Fibroblast of villous mesenchyme (primary cell): ENCODE results near the gene OS9. TPM values are rescaled to one million over a fixed set of nuclear protein-coding genes. Genes with fewer than 3 reads are reported as not detected.
A peak's percentile ranks its signal among the peaks of the same experiment; 100 is the strongest.

ENCODE experiments used
- DNase-seq: peaks from one replicate; pipeline ENCODE4 v3.0.0-alpha.2; 2010; ENCODE audit warnings: low read depth
- H3K4me3 ChIP-seq: 2 replicates; pipeline ENCODE4 v1.5.1; 2011; ENCODE audit warnings: low read depth, mild to moderate bottlenecking, low read length
- total RNA-seq: library from RNA; depleted of rRNA; stranded (reverse); fragments of >200 nt; gene quantifications from 2 replicates; pipeline ENCODE4 v1.2.3, GENCODE V29; 2012
- TF ChIP-seq, protein P1 (sequence below): IDR thresholded peaks from 2 replicates; pipeline ENCODE4 v1.5.1; 2012; ENCODE audit warnings: low read depth, mild to moderate bottlenecking, low read length; ENCODE audit not compliant: insufficient read depth

Gene OS9
- total RNA-seq, 1 donor = 98.0 TPM

DNA sequence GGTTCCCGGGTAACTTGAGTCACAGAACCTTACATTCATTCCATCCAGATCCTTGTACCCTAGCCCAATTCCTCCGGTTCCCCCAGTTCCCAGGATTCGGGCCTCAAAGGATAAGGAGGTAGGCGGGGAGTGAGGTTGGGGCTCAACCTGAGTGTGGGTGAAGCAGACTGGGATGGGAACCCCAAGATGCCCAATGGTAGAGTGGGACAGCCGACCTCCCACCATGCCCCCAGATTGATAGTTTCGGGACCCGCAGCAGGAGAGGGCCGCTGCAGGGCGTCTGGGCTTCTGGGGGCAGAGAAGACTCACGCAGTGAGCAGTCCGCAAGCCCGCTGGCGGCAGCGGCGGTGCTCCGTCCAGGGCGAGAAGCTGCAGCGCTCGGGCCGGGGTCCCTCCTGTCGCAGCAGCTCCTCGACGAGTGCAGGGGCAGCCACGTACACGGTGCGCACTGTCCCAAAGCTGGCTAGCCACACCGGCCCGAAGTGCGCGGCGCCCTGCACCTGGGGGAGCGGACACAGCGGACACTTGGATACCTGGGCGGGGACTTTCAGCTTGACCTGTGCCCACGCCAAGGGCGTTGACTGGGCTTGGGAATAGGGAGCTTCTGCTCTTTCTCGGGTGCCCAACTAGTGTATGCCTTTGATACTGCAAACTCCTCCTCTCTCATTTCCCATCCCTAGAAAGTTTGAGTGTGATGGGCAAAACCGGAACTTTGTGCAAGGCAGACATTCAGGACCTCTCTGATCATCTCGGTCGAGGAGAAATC is 71.9 kb downstream of the OS9 start:
- peak overlapping the region; percentile 49 for H3K4me3 ChIP-seq
- DNase-seq = no peak
- TF ChIP-seq, protein P1, sequence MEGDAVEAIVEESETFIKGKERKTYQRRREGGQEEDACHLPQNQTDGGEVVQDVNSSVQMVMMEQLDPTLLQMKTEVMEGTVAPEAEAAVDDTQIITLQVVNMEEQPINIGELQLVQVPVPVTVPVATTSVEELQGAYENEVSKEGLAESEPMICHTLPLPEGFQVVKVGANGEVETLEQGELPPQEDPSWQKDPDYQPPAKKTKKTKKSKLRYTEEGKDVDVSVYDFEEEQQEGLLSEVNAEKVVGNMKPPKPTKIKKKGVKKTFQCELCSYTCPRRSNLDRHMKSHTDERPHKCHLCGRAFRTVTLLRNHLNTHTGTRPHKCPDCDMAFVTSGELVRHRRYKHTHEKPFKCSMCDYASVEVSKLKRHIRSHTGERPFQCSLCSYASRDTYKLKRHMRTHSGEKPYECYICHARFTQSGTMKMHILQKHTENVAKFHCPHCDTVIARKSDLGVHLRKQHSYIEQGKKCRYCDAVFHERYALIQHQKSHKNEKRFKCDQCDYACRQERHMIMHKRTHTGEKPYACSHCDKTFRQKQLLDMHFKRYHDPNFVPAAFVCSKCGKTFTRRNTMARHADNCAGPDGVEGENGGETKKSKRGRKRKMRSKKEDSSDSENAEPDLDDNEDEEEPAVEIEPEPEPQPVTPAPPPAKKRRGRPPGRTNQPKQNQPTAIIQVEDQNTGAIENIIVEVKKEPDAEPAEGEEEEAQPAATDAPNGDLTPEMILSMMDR = no peak

DNA sequence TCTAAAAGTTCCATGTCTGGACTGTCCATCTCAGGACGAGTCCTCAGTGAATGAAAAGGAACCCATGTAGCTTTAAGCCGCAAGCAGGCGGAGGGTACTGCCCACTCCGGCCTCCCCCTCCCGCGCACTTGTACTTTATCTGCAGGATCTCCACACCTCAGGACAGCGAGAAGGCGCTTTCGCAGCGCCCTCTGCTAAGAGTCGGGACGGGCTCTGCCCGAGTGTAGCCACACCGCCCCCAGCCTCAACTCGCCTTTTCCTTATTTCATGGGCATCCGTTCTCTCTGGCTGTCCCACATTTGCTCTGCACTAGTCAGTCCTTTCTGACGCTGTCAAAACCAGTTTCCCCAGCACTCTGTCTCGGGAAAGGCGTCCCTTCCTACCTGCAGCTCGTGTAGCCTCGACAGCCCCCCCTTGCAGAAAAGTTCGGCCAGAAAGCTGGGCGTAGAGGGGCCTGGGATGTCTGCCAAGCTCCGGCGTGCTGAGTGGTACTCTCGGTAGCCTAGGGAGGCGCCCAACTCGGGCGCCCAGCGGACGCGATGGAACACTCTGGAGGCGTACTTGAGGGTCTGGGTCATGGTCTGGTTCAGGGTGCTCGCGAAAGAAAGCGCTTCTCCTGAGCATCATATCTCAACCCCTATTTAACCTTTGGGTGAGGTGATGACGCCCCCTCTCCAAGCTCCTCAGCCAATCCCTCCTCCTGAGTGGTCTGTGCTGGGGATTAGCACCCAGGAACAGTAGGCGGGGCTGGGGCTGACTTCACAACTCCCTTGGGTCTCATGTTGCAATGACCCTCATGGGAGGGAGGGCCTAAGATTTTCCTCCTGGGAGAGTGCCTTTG is 72.8 kb downstream of the OS9 start, which contains the start of gene CYP27B1:
Gene CYP27B1 (minus strand): TSS at position 615 of the 841 bp plus-strand sequence. CDS start 37 bp downstream, at position 578.
- TF ChIP-seq, protein P1 = no peak
- peak within 1 kb of the TSS; percentile 49 for H3K4me3 ChIP-seq
- peak; percentile 79 for DNase-seq

DNA sequence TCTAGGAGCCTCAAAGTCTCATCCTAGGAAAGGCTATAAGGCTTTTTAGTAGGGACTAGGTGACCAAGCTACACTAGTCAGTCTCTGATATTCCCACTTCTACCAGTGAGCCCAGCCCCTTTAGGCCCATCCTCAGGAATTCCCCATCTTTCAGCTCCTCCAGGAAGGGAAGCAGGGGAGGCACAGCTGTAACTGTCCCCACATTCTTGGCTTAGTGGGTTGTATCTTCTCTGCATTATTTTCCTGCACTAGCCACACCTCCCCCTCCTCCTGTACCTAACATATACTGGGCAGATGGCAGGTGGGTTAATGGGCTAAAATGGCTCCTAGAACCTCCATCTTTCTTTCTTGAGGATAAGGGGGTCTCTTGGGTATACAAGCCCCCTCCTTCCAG is 73.4 kb downstream of the OS9 start:
- TF ChIP-seq, protein P1 = no peak
- no peak for DNase-seq
- no peak overlapping the region for H3K4me3 ChIP-seq

DNA sequence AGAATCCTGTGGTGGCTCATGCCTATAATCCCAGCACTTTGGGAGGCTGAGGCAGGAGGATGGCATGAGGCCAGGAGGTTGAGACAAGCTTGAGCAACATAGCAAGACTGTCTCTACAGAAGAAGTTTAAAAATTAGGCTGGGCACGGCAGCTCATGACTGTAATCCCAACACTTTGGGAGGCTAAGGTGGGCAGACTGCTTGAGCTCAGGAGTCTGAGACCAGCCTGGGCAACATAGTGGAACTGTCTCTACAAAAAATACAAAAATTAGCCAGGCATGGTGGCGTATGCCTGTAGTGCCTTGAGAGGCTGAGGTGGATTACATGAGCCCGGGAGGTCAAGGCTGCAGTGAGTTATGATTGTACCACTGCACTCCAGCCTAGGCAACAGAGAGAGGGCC is 73.9 kb downstream of the OS9 start:
- TF ChIP-seq, protein P1 = no peak
- no peak for DNase-seq
- no peak overlapping the region for H3K4me3 ChIP-seq

DNA sequence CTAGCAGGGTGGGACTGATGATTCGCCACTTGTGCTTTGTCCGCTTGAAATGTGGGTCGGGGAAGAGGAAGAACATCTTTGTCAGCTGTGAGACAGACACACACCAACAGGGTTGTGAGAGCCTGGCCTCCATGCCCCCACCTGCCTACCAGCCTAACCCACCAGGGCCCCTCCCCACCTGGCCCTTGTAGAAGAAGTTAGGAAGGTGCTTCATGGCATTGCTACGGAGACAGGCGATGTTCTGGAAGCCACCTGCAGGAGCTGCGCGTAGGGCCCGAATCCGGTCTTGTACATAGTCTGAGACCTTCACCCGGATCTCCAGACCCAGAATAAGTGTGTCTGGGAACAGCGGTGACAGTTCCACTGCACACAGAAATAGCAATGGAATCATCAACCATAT is 75.7 kb downstream of the OS9 start:
- TF ChIP-seq, protein P1 = no peak
- DNase-seq = no peak
- no peak overlapping the region for H3K4me3 ChIP-seq

DNA sequence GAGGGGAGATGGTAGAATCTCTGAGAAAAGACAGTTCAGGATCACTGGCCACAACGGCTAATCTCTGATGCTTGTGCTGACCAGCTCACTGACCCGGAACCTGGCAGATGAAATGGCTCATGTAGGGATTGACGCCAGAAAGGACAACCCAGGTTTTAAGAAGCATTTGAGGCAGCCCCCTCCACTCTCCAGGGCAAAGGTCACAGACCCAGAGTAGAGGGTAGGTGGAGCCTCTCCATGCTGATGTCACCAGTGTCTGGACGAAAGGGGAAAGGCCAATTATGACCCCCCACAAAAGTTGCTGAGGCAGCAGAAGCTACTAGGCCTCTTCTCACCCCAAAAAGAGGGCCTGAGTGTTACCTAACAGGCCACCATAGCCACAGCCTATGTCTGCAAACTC is 76.8 kb downstream of the OS9 start:
- H3K4me3 ChIP-seq = no peak overlapping the region
- no peak for DNase-seq
- TF ChIP-seq, protein P1 = no peak

Other genes starting within 250 kb of the OS9 start
- 1.7 and 4.5 TPM in 2 replicates for gene INHBE, start 238.8 kb upstream of the OS9 start, total RNA-seq
- gene GLI1, start 234.3 kb upstream of the OS9 start, total RNA-seq = 0.86 and 1.9 TPM in 2 replicates
- under 0.01 TPM in 2 replicates for gene ARHGAP9, start 214.3 kb upstream of the OS9 start, total RNA-seq
- 158 and 244 TPM in 2 replicates for gene MARS1, start 206.1 kb upstream of the OS9 start, total RNA-seq
- 18.1 and 56.7 TPM in 2 replicates for gene DDIT3, start 173.6 kb upstream of the OS9 start, total RNA-seq
- gene MBD6, start 171.3 kb upstream of the OS9 start, total RNA-seq = 4.8 and 6.9 TPM in 2 replicates
- 111 and 120 TPM in 2 replicates for gene DCTN2, start 146.9 kb upstream of the OS9 start, total RNA-seq
- 0.86 and 1.3 TPM in 2 replicates for gene KIF5A, start 144.1 kb upstream of the OS9 start, total RNA-seq
- gene PIP4K2C, start 102.9 kb upstream of the OS9 start, total RNA-seq = 21.3 and 33.2 TPM in 2 replicates
- gene DTX3, start 89.3 kb upstream of the OS9 start, total RNA-seq = 19.0 and 22.9 TPM in 2 replicates
- gene ARHGEF25, start 82.7 kb upstream of the OS9 start, total RNA-seq = 28.0 and 48.4 TPM in 2 replicates
- 3.0 and 5.2 TPM in 2 replicates for gene B4GALNT1, start 60.9 kb upstream of the OS9 start, total RNA-seq
- gene AGAP2, start 44.6 kb downstream of the OS9 start, total RNA-seq = 0.32 and 0.43 TPM in 2 replicates
- gene TSPAN31, start 50.9 kb downstream of the OS9 start, total RNA-seq = 39.9 and 62.2 TPM in 2 replicates
- 226 and 299 TPM in 2 replicates for gene CDK4, start 58.2 kb downstream of the OS9 start, total RNA-seq
- 2.6 and 3.5 TPM in 2 replicates for gene MARCHF9, start 61.0 kb downstream of the OS9 start, total RNA-seq
- gene CYP27B1, start 72.9 kb downstream of the OS9 start, total RNA-seq = 0.97 and 3.0 TPM in 2 replicates
- 5.2 and 7.4 TPM in 2 replicates for gene METTL1, start 78.0 kb downstream of the OS9 start, total RNA-seq
- 6.9 and 8.1 TPM in 2 replicates for gene EEF1AKMT3, start 78.5 kb downstream of the OS9 start, total RNA-seq
- gene TSFM, start 88.7 kb downstream of the OS9 start, total RNA-seq = 19.0 and 25.5 TPM in 2 replicates
- gene AVIL, start 124.6 kb downstream of the OS9 start, total RNA-seq = 2.9 and 4.3 TPM in 2 replicates
- gene CTDSP2, start 152.6 kb downstream of the OS9 start, total RNA-seq = 64.8 and 76.0 TPM in 2 replicates
- gene ATP23, start 247.4 kb downstream of the OS9 start, total RNA-seq = 7.1 and 9.9 TPM in 2 replicates